H1 (cell line): ENCODE results near the gene ZDHHC16. TPM values are rescaled to one million over a fixed set of nuclear protein-coding genes. Genes with fewer than 3 reads are reported as not detected.

Experiments
- EGR1 ChIP-seq: IDR thresholded peaks from 2 replicates; pipeline ENCODE4 v1.6.1; 2011; ENCODE audit warnings: low read depth, low read length, borderline replicate concordance
- RBBP5 ChIP-seq: IDR thresholded peaks from 2 replicates; pipeline ENCODE4 v1.7.1; 2012; ENCODE audit warnings: low read depth, mild to moderate bottlenecking, inconsistent platforms, low read length, moderate library complexity, borderline replicate concordance
- polyA plus RNA-seq, 7 experiments: library from polyadenylated mRNA; depleted of rRNA in 3 of 7; stranded (reverse) in 5 of 7; unstranded in 2 of 7; fragments of >200 nt in 5 of 7; fragments of 200-250 nt in 2 of 7; gene quantifications; 1 replicate in 5 of 7; 2 replicates in 1 of 7; 4 replicates in 1 of 7; pipeline versions ENCODE4 v1.2.1 to v1.2.3, GENCODE V29; 2011 to 2013; ENCODE audit warnings: missing spikeins in 2 of 7, mixed read lengths in 2 of 7
- total RNA-seq: library from RNA; stranded (reverse); fragmentation: NEBNext Ultra II Directional; extraction: Animal tissue kit (Norgen Biotek cat#: 25700); gene quantifications from 2 replicates; pipeline ENCODE4 v1.2.1, GENCODE V29; 2021

ZDHHC16 gene
- total and polyA plus RNA-seq, 2 of the 8 experiments (the other 6 are each of a cell fraction or from before 2014, with no cell fraction given): 45.9 to 108 TPM

DNA sequence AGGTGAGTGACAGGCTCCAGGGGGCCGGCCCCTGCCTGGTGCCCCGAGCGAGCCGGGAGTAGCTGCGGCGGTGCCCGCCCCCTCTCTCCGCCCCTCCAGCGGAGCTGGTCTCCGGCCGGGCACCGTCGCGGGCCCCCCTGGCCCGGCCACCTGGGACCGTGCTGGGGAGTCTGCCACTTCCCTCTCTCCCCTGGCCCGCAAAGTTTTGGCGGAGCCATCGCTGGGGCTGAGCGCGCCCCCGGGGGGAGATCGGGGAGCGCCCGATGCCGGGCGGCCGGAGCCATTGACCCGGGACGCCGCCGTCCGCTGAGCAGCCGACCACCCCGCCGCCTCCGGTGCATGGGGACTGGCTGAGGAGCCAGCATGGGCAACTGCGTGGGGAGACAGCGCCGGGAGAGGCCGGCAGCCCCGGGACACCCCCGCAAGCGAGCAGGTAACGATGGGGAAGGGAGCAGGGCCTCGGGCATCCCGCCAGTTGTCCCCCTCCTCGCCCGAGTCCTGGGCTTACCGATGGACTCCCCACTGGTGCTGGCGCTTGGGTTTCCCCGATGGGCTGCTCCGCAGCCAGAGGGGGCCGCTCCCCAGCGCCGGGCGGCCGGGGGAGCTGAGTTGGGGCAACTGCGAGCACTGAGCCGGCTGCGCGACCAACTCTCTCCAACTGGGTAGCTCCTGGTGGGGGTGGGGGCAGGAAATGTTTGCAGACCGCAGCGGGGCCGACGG lies 53.0 kb downstream of the ZDHHC16 start, which contains the start of gene UBTD1 (continued):
- TF ChIP-seq RBBP5: peak; percentile 47; the same call in 1 of the 2 replicates
- TF ChIP-seq EGR1: 0 out of 2 replicates have a peak, but pooled peaks have one; percentile 6
